Glutamatergic neuron (in vitro differentiated cells): ENCODE results near the gene GJA4. TPM values are rescaled to one million over a fixed set of nuclear protein-coding genes. Genes with fewer than 3 reads are reported as not detected.
A peak's percentile ranks its signal among the peaks of the same experiment; 100 is the strongest.
"Not testable (repeated sequence)": the region's sequence is repeated elsewhere in the genome, so short reads cannot be mapped to it uniquely, and the experiment has no call there.

Source experiments
- DNase-seq: peaks from one replicate; pipeline ENCODE4 v3.0.0; 2022
- H3K27ac Mint-ChIP-seq: one replicate; pipeline ENCODE4 v1.8.0; 2020; ENCODE audit warnings: mild to moderate bottlenecking, mixed read lengths, inconsistent platforms; ENCODE audit not compliant: unreplicated experiment
- H3K27me3 Mint-ChIP-seq: one replicate; pipeline ENCODE4 v1.8.0; 2020; ENCODE audit warnings: mild to moderate bottlenecking, moderate library complexity, mixed read lengths, inconsistent platforms; ENCODE audit not compliant: unreplicated experiment
- H3K36me3 Mint-ChIP-seq: one replicate; pipeline ENCODE4 v1.8.0; 2020; ENCODE audit warnings: mild to moderate bottlenecking, mixed read lengths, inconsistent platforms; ENCODE audit not compliant: unreplicated experiment
- H3K4me1 Mint-ChIP-seq: one replicate; pipeline ENCODE4 v1.8.0; 2020; ENCODE audit warnings: mild to moderate bottlenecking, low read depth, mixed read lengths, inconsistent platforms; ENCODE audit not compliant: unreplicated experiment
- H3K4me3 Mint-ChIP-seq: one replicate; pipeline ENCODE4 v1.8.0; 2020; ENCODE audit warnings: mild to moderate bottlenecking, mixed read lengths, inconsistent platforms; ENCODE audit not compliant: unreplicated experiment
- H3K9me3 Mint-ChIP-seq: one replicate; pipeline ENCODE4 v1.8.0; 2020; ENCODE audit warnings: mild to moderate bottlenecking, moderate library complexity, mixed read lengths, inconsistent platforms; ENCODE audit not compliant: unreplicated experiment
- total RNA-seq: library from RNA; stranded (reverse); fragmentation: NEBNext Ultra II Directional; extraction: Animal tissue kit (Norgen Biotek cat#: 25700); gene quantifications from one replicate; pipeline ENCODE4 v1.2.1, GENCODE V29; 2021; ENCODE audit not compliant: unreplicated experiment
- TF ChIP-seq, protein P1 (sequence below): fragments of 200-600 bp; sonication (generic); IDR thresholded peaks from one replicate; pipeline ENCODE4 v1.5.0; 2021; ENCODE audit not compliant: partially characterized antibody, unreplicated experiment

GJA4 gene
- total RNA-seq, 1 donor from 2014 or later, result not detected

DNA sequence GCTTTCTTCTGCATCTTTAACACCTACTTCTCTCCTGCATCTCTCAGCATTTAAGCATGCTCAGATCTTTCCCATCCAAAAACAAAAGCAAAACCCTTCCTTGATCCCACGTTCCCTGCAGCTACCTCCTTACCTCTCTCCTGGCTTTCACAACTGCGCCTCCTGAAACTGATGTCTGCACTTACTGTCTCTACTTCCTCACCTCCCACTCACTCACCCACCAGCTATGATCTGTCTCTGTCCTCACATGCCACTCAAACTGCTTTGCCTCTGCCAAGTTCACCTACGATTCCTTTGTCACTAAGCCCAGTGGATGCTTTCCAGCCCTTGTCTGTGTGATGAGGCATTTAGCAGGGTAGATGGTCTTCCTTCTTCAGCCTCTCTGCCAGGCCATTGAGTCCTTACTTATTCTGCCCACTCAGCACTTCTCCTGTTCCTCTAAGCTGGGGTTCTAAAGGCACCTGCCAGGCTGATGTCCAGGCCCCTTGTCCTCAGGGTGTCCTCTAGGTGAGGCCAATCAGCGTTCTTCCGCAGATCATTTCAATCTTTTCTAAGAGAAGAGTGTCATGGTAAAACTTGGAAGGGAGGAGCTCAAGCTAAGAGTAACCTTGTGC, 21.8 kb upstream of the GJA4 start:
- H3K9me3 Mint-ChIP-seq, result no peaks in the 10 kb centered on the region

DNA sequence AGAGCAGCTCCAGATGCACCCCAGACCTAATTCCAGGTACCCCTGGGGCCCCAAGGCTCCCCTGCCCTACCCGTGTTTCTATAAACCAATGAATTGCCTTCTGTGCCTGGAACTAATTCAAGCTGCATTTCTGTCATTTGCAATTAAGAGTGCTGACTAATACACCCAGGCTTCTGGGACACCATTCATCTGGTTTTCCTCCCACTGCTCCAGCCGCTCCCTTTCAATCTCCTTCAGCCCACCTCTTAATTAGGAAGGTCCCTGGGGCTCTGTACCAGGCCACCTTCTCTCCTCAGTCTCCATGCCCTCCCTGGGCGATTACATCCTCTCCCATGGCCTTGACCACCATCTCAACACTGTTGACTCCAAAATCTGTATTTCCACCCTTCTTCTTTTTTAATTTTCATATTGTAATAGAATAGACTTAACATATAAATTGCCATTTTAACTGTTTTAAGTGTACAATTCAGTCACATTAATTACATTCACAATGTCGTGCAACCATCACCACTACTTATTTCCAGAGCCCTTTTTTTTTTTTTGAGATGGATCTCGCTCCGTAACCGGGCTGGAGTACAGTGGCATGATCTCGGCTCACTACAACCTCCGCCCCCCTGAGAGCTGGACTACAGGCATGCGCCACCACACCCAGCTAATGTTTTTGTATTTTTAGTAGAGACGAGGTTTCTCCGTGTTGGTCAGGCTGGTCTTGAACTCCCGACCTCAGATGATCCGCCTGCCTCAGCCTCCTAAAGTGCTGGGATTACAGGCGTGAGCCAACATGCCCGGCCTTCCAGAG, 21.0 kb upstream of the GJA4 start:
- Mint-ChIP-seq H3K36me3 (no peaks in the 10 kb centered on the region), H3K27me3 (peaks cover 2% of the 10 kb centered on the region), H3K9me3 (no peaks in the 10 kb centered on the region), H3K4me3 (peak overlapping the region; percentile 60), H3K27ac (no peak overlapping the region), H3K4me1 (no peaks in the 10 kb centered on the region)
- TF ChIP-seq, protein P1, sequence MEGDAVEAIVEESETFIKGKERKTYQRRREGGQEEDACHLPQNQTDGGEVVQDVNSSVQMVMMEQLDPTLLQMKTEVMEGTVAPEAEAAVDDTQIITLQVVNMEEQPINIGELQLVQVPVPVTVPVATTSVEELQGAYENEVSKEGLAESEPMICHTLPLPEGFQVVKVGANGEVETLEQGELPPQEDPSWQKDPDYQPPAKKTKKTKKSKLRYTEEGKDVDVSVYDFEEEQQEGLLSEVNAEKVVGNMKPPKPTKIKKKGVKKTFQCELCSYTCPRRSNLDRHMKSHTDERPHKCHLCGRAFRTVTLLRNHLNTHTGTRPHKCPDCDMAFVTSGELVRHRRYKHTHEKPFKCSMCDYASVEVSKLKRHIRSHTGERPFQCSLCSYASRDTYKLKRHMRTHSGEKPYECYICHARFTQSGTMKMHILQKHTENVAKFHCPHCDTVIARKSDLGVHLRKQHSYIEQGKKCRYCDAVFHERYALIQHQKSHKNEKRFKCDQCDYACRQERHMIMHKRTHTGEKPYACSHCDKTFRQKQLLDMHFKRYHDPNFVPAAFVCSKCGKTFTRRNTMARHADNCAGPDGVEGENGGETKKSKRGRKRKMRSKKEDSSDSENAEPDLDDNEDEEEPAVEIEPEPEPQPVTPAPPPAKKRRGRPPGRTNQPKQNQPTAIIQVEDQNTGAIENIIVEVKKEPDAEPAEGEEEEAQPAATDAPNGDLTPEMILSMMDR, result no peak
- no peak for DNase-seq

More for the DNA sequence above, 21.8 kb upstream of the GJA4 start:
- DNase-seq, result no peak
- H3K4me1 Mint-ChIP-seq, result no peaks in the 10 kb centered on the region
- TF ChIP-seq, protein P1, result no peak
- H3K36me3 Mint-ChIP-seq, result no peaks in the 10 kb centered on the region
- H3K27ac Mint-ChIP-seq, result no peak overlapping the region
- H3K27me3 Mint-ChIP-seq, result peaks cover 2% of the 10 kb centered on the region
- no peak overlapping the region for H3K4me3 Mint-ChIP-seq

DNA sequence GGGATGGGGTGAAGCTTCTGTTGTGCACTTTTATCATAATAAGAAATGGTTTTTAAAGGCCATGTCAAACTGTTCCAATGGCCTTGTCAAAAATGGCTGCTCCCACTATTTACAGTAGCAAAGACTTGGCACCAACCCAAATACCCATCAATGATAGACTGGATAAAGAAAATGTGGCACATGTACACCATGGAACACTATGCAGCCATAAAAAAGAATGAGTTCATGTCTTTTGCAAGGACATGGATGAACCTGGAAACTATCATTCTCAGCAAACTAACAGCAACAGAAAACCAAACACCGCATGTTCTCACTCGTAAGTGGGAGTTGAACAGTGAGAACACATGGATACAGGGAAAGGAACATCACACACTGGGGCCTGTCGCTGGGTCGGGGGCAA, 19.7 kb upstream of the GJA4 start:
- H3K27ac Mint-ChIP-seq, H3K27me3 Mint-ChIP-seq, H3K4me3 Mint-ChIP-seq: not testable (repeated sequence)

DNA sequence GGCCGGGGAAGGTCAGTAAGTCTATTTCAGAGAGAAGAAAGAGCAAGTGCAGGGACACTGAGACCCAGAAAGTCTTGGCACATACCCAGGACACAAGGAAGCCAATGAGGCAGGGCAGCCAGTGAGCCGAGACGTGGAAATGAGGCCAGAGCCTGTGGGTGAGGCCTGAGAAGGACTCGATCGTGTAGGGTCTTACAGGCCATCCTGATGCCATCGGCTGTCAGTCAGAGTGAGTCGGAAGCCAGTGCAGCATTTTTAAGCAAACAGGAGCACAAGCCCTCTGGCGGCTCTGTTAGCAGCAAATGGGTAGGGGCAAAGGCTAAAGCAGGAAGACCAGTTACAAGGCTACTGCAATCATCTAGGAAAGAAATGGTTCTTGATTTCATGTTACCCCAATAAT, 17.8 kb upstream of the GJA4 start:
- no peak overlapping the region for H3K27ac Mint-ChIP-seq
- no peak for DNase-seq
- TF ChIP-seq, protein P1, result no peak
- H3K4me1 Mint-ChIP-seq, result no peaks in the 10 kb centered on the region
- H3K9me3 Mint-ChIP-seq, result no peaks in the 10 kb centered on the region
- H3K36me3 Mint-ChIP-seq, result no peaks in the 10 kb centered on the region
- H3K27me3 Mint-ChIP-seq, result peaks cover 7% of the 10 kb centered on the region
- no peak overlapping the region for H3K4me3 Mint-ChIP-seq

More for the DNA sequence above, 19.7 kb upstream of the GJA4 start:
- H3K36me3 Mint-ChIP-seq, DNase-seq, H3K9me3 Mint-ChIP-seq, H3K4me1 Mint-ChIP-seq: not testable (repeated sequence)

DNA sequence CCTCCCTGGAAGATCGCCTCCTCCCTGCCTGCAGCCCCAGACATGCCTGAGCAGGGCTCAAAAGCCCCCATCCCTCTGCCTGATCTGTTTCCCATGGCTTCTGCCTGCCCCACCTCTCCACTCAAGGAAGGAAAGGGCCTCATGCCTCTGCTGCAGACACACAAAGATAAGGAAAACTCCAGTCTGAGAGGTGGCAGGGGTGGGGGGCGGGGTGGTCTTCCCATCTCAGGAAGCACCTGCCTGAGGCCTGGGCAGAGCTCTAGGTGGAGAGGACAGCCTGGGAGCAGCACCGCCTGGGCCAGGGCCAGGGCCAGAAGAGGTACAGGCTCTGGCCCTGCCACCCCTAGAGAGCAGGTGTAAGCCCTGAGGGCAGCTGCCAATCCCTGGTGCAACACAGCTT, 15.9 kb upstream of the GJA4 start:
- no peak for DNase-seq
- Mint-ChIP-seq H3K4me3 (no peak overlapping the region), H3K9me3 (no peaks in the 10 kb centered on the region), H3K36me3 (no peaks in the 10 kb centered on the region), H3K4me1 (no peaks in the 10 kb centered on the region), H3K27me3 (peaks cover 10% of the 10 kb centered on the region), H3K27ac (no peak overlapping the region)
- TF ChIP-seq, protein P1, result no peak
